Stomach (tissue), 4 donors: ENCODE measurements around the gene KIF12.

Experiments used
- CTCF ChIP-seq, 7 experiments: fragments of 450-650 bp in 4 of 7; fragments of 200-600 bp in 3 of 7; sonication (generic) in 3 of 7; IDR thresholded peaks; one replicate each; pipeline ENCODE4 v1.5.1; 2016 to 2019; ENCODE audit warnings: antibody characterized with exemption in 7 of 7, control low read depth in 2 of 7, mild to moderate bottlenecking in 1 of 7
- EP300 ChIP-seq: sonication (generic); formaldehyde crosslinking; IDR thresholded peaks from one replicate; pipeline ENCODE4 v1.6.1; 2017; ENCODE audit warnings: antibody characterized with exemption
- POLR2A ChIP-seq, 4 donors: fragments of 450-650 bp; IDR thresholded peaks; one replicate each; pipeline ENCODE4 v1.6.1; 2016; ENCODE audit warnings: antibody characterized with exemption in 4 of 4, control low read depth in 2 of 4, mild to moderate bottlenecking in 1 of 4, moderate library complexity in 1 of 4
- POLR2AphosphoS5 ChIP-seq, 3 donors: sonication (generic); formaldehyde crosslinking; IDR thresholded peaks; one replicate each; pipeline ENCODE4 v1.6.1; 2016; ENCODE audit warnings: antibody characterized with exemption in 3 of 3

DNA sequence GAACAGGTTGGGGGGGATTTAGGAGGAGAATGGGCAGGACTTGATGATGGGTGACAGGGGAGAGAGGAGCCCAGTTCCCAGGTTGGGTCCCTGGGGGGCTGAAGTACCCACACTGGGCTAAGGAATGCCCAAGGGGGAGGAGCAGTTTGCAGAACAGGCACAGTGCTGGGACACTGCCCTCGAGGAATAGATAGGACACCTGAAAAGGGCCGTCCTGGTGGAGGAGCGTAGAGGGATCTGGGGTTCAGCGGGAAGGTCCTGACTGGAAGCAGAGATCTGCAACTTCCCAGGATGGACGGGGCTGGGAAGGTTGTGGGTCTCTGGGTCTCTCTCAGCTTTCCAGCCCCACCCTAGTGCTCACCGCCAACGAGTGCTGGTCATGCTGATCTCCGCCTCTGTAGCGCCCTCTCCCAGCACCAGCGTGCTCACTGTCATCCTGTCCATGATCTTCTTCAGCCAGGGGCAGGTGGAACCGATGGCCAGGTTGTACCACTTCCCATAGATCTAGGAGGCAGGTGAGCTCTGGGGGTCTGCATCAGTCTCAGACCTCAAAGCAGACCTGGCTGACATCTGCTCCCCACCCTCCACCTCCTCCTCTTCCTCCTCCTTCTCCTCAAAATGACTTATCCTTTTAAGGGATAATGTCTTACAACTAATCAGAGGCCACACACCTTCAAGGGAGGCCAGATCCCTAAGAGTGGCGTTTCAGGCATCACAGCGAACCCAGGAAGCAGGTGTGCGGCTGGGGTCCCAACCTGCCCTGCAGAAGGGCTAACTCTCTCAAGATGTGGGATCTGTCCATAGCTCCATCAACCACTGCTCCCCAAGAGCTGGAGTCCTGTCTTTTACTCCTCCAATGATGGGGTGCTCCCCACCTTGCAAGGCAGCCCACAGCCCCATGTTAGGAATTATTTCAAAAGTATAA lies 22.6 kb downstream of the KIF12 start:
- TF ChIP-seq CTCF (IDR thresholded peaks at IDR 0.05) = no peak
- no peak for TF ChIP-seq POLR2AphosphoS5 (IDR thresholded peaks at IDR 0.05)
- TF ChIP-seq EP300 = no peak
- no peak for TF ChIP-seq POLR2A (IDR thresholded peaks at IDR 0.05)
